ENCODE data around the gene VPS8. TPM values are rescaled to one million over a fixed set of nuclear protein-coding genes. Genes with fewer than 3 reads are reported as not detected.
"Not testable (repeated sequence)": the region's sequence is repeated elsewhere in the genome, so short reads cannot be mapped to it uniquely, and the experiment has no call there.

The VPS8 gene
- total RNA-seq, 4 donors from 2014 or later, result 32.5 to 63.7 (median 45.6) TPM

GRCh38 chr3:184970186-184970585, 158.2 kb downstream of the VPS8 start:
- DNase-seq (ENCODE audit: low spot score), result no peak
- ATAC-seq (ENCODE audit: low FRiP score), result no peak
- TF ChIP-seq CTCF (IDR thresholded peaks at IDR 0.05), result no peak

- DNase-seq (ENCODE audit: low spot score) (no peak), ATAC-seq (ENCODE audit: low FRiP score) (no peak)
- TF ChIP-seq CTCF (IDR thresholded peaks at IDR 0.05), result no peak
These were observed 165.8 kb downstream of the VPS8 start for GRCh38 chr3:184977796-184978195.

- TF ChIP-seq CTCF (IDR thresholded peaks at IDR 0.05), result no peak
- ATAC-seq (ENCODE audit: low FRiP score) (no peak), DNase-seq (ENCODE audit: low spot score) (no peak)
These were observed 169.1 kb downstream of the VPS8 start for GRCh38 chr3:184981071-184981470.

- DNase-seq (ENCODE audit: low spot score), result no peak
- ATAC-seq (ENCODE audit: low FRiP score), result no peak
- TF ChIP-seq CTCF (IDR thresholded peaks at IDR 0.05), result no peak
These were observed 170.1 kb downstream of the VPS8 start for GRCh38 chr3:184982076-184982475.

GRCh38 chr3:184985586-184985985, 173.6 kb downstream of the VPS8 start:
- DNase-seq (ENCODE audit: low spot score), result no peak
- TF ChIP-seq CTCF (IDR thresholded peaks at IDR 0.05), result no peak
- no peak for ATAC-seq (ENCODE audit: low FRiP score)

- TF ChIP-seq CTCF (IDR thresholded peaks at IDR 0.05), result no peak
- no peak for ATAC-seq (ENCODE audit: low FRiP score)
- no peak for DNase-seq (ENCODE audit: low spot score)
These were observed 174.5 kb downstream of the VPS8 start for GRCh38 chr3:184986366-184986889.

GRCh38 chr3:184993394-184993793, 181.4 kb downstream of the VPS8 start:
- DNase-seq (ENCODE audit: low spot score) (no peak), ATAC-seq (ENCODE audit: low FRiP score) (no peak)
- TF ChIP-seq CTCF (IDR thresholded peaks at IDR 0.05), result no peak

GRCh38 chr3:185003876-185004275, 191.9 kb downstream of the VPS8 start:
- DNase-seq (ENCODE audit: low spot score); ATAC-seq (ENCODE audit: low FRiP score): not testable (repeated sequence)
